ACC112 (cell line): ENCODE results near the gene IL17RA.

ENCODE experiments used
- H2AFZ ChIP-seq: fragments of 200-600 bp; sonication (generic); one replicate; pipeline ENCODE4 v1.6.0; 2017; ENCODE audit warnings: antibody characterized with exemption, low read length; ENCODE audit not compliant: unreplicated experiment
- H3K27ac ChIP-seq: fragments of 200-600 bp; sonication (generic); 2 replicates; pipeline ENCODE4 v1.5.1; 2014; ENCODE audit warnings: low read depth, mild to moderate bottlenecking, antibody characterized with exemption, low read length, moderate library complexity
- H3K27me3 ChIP-seq: fragments of 200-600 bp; sonication (generic); 2 replicates; pipeline ENCODE4 v1.6.1; 2014; ENCODE audit warnings: mild to moderate bottlenecking, antibody characterized with exemption, low read length, moderate library complexity, mixed read lengths; ENCODE audit not compliant: insufficient read depth
- H3K36me3 ChIP-seq: fragments of 200-600 bp; sonication (generic); 2 replicates; pipeline ENCODE4 v1.6.1; 2016; ENCODE audit warnings: mild to moderate bottlenecking, antibody characterized with exemption, low read length, moderate library complexity, mixed read lengths; ENCODE audit not compliant: insufficient read depth
- H3K4me1 ChIP-seq: fragments of 200-600 bp; sonication (generic); one replicate; pipeline ENCODE4 v1.6.1; 2016; ENCODE audit warnings: low read length, mixed read lengths; ENCODE audit not compliant: insufficient read depth, unreplicated experiment, control insufficient read depth
- H3K4me3 ChIP-seq: fragments of 200-600 bp; sonication (generic); 2 replicates; pipeline ENCODE4 v1.5.1; 2014; ENCODE audit warnings: mild to moderate bottlenecking, low read depth, low read length
- H3K79me2 ChIP-seq: fragments of 200-600 bp; sonication (generic); one replicate; pipeline ENCODE4 v1.6.0; 2016; ENCODE audit warnings: low read length; ENCODE audit not compliant: control insufficient read depth, unreplicated experiment, insufficient read depth

IL17RA gene

DNA sequence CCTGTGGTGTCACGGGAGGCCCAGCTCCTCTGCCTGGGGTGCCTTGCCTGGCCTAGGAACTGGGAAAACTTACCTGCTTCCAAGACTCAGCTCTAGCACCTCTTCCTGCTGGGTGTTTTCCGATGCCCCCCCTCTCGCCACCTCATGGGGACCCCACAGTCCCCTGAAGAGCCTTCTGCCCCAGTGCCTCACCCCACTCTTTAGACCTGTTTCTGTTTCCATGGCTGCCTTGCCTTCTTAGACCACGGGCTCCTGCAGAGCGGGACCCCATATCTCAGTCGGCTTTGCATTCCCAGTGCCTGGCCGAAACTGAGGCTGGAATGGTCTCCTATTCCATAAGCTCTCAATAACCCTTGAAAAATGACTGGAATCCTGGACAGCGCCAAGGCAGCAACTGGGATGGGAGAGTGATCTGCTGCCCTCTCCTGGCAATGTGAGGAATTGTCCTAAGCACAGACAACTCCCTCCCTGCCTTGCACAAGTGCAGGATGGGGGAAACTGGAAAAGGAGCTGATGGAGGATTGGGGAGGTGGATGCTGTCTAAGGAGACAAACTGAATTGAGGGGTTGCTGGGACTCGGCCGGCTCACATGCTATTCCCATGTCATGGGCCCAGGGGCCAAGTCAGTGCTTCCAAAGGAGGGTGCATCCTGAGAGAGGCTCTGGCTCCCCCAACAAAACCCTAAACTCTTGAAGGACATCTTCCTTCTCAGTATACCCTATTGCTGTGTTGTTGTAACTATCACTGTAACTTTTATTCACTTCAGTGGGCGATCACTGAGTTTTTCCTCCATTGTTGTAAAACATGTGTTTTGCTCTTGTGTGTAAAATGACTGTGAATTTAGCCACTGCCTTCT lies 26.6 kb upstream of the IL17RA start:
- H3K4me1 ChIP-seq: no peaks in the 10 kb centered on the region
- no peak overlapping the region for H3K27ac ChIP-seq
- H3K36me3 ChIP-seq: no peaks in the 10 kb centered on the region
- no peaks in the 10 kb centered on the region for H3K27me3 ChIP-seq
- no peaks in the 10 kb centered on the region for H3K79me2 ChIP-seq
- H3K4me3 ChIP-seq: no peak overlapping the region
- H2AFZ ChIP-seq: no peak overlapping the region

DNA sequence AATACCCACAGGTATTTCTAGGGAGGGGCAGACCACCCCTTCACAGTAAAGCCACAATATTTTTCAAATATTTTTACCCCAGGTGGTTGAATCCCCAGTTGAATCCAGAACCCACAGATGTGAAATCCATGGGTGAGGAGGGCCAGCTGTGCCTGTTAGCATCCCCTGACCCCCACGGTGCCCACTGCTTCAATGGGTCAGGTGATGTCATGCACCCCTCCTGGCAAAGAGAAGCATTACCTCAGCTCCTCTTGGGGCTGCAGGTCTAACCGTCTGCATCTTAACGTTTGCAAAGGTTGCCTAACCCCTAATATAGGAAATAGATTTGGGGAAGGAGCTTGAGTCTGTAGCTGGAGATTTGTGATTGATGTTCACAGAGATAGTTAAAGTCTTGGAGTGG lies 24.7 kb upstream of the IL17RA start:
- H3K4me1 ChIP-seq: no peaks in the 10 kb centered on the region
- no peaks in the 10 kb centered on the region for H3K27me3 ChIP-seq
- no peaks in the 10 kb centered on the region for H3K79me2 ChIP-seq
- no peak overlapping the region for H3K4me3 ChIP-seq
- no peak overlapping the region for H2AFZ ChIP-seq
- H3K27ac ChIP-seq: no peak overlapping the region
- no peaks in the 10 kb centered on the region for H3K36me3 ChIP-seq

DNA sequence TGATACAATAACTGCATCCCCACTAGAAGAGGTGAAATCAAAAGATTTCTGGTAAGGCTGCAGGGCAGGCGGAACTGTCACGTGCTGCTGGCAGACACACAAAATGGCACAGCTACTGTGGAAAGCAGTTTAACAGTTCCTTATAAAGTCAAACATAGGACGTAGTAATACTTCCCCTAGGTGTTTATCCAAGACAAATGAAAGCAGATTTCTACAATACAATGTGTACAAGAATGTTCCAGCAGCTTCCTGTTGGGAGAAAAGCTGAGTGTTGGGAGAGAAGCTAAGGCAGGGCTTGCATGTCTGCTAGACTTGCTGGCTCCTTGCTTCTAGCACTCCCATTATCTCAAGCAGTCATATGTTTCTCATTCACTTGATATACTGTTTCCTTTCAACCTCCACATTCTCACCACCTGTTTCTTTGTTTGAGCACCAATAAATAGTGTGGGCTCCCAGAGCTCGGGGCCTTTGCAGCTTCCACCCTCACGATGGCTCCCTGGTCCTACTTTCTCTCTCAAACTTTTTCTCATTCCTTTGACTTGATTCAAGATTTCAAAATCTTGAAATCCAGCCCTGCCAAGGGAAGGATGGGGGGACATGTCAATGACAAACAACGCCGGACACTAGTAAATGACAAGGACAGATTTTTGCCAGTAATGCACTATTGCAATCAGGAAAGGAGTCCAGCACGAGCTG lies 21.2 kb upstream of the IL17RA start:
- no peaks in the 10 kb centered on the region for H3K79me2 ChIP-seq
- H3K4me3 ChIP-seq: no peak overlapping the region
- H2AFZ ChIP-seq: no peak overlapping the region
- H3K4me1 ChIP-seq: no peaks in the 10 kb centered on the region
- no peak overlapping the region for H3K27ac ChIP-seq
- no peaks in the 10 kb centered on the region for H3K36me3 ChIP-seq
- no peaks in the 10 kb centered on the region for H3K27me3 ChIP-seq

DNA sequence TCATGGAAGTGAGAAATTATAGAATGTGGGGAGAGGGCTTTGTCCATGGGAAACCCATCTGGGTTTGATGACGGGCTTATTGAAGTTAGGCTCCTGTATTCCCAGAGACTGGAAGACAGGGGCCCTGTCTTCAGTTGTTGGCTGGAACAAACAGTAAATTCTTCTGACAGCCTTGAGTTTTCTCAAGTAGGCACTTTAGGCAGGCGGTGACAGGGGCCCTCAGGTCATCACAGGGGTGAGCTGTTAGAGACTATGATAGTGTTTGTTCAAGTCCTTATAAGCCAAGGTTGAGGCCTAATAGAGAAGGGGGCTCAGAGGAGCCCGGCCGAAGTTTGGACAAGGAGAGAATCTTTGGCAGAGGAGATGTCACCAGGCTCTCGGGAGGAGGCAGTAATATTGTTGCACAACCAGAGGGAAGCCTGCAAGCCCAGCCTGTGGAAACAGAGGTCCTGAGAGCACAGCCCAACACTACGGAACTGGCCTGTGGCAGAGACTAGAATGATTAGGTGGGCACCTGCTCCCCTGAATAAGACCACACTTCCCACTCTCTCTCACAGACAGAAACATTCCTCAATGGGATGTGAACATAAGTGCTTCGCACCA lies 20.2 kb upstream of the IL17RA start:
- Histone ChIP-seq H3K36me3 (no peaks in the 10 kb centered on the region), H3K4me3 (no peak overlapping the region), H3K27me3 (no peaks in the 10 kb centered on the region), H3K4me1 (no peaks in the 10 kb centered on the region), H3K79me2 (no peaks in the 10 kb centered on the region), H3K27ac (no peak overlapping the region), H2AFZ (no peak overlapping the region)

DNA sequence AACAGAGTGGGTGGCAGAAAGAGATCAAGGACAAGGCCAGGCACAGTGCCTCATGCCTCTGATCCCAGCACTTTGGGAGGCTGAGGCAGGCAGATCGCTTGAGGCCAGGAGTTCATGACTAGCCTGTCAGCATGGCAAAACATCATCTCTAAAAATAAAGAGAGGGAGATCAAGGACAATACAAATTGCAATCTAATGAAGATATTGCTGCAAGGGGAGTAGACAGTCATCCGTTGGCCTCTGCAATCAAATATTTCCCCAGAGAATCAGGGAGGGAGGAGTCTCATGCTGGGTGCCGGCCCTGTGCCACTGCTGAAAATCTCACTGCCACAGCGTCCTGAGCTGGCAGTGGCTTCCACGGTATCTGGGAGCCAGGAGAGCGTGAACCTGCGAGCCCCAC lies 19.4 kb upstream of the IL17RA start:
- Histone ChIP-seq H3K27me3 (no peaks in the 10 kb centered on the region), H3K27ac (no peak overlapping the region), H3K4me1 (no peaks in the 10 kb centered on the region), H3K4me3 (no peak overlapping the region), H2AFZ (no peak overlapping the region), H3K36me3 (no peaks in the 10 kb centered on the region), H3K79me2 (no peaks in the 10 kb centered on the region)

GRCh38 chr22:17072877-17073276 lies 11.9 kb upstream of the IL17RA start:
- Histone ChIP-seq H3K27me3 (no peaks in the 10 kb centered on the region), H2AFZ (no peak overlapping the region), H3K4me1 (peaks cover 19% of the 10 kb centered on the region), H3K27ac (no peak overlapping the region), H3K79me2 (no peaks in the 10 kb centered on the region), H3K36me3 (no peaks in the 10 kb centered on the region), H3K4me3 (no peak overlapping the region)

DNA sequence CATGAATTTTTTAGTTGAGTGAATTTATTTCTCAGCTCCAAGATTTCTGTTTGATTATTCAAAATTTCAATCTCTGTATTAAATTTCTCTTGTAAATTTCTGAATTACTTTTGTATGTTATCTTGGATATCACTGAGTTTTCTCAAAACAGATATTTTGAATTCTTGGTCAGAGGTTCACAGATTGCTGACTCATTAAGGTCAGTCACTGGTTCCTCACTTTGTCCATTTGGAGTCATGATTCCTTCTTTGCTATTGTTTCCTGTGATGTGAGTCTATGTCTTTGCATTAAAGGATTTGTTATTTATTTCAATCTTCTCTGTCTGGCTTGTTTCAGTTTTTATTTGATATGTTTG lies 10.2 kb upstream of the IL17RA start:
- Histone ChIP-seq H3K4me1 (peaks cover 19% of the 10 kb centered on the region), H2AFZ (no peak overlapping the region), H3K27ac (peak overlapping the region; percentile 61), H3K79me2 (no peaks in the 10 kb centered on the region), H3K36me3 (no peaks in the 10 kb centered on the region), H3K4me3 (no peak overlapping the region), H3K27me3 (no peaks in the 10 kb centered on the region)

- no peaks in the 10 kb centered on the region for H3K27me3 ChIP-seq
- peaks cover 19% of the 10 kb centered on the region for H3K4me1 ChIP-seq
- H2AFZ ChIP-seq: no peak overlapping the region
- no peak overlapping the region for H3K4me3 ChIP-seq
- no peaks in the 10 kb centered on the region for H3K79me2 ChIP-seq
- H3K36me3 ChIP-seq: no peaks in the 10 kb centered on the region
- H3K27ac ChIP-seq: 0 out of 2 replicates have a peak overlapping the region, but pooled peaks have one; percentile 41
Observed at GRCh38 chr22:17077255-17077654, 7.5 kb upstream of the IL17RA start.

DNA sequence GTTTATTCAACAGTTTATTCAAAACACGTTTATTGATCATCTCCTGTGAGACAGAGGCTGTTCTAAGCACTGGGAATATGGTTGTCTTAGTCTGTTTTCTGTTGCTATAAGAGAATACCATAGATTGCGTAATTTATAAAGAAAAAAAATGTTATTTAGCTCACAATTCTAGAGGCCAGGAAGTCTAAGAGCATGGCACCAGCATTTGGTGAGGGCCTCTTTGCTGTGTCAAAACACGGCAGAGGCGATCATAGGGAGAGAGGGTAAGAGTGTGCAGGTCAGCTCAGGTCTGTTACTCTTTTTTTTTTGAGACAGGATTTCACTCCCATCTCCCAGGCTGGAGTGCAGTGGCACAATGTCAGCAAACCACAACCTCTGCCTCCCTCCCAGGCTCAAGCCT lies 5.2 kb upstream of the IL17RA start:
- peaks cover 17% of the 10 kb centered on the region for H3K4me1 ChIP-seq
- H3K79me2 ChIP-seq: no peaks in the 10 kb centered on the region
- H3K36me3 ChIP-seq: no peaks in the 10 kb centered on the region
- H2AFZ ChIP-seq: no peak overlapping the region
- H3K27ac ChIP-seq: no peak overlapping the region; the same call in 1 of the 2 replicates
- no peak overlapping the region for H3K4me3 ChIP-seq
- H3K27me3 ChIP-seq: no peaks in the 10 kb centered on the region

DNA sequence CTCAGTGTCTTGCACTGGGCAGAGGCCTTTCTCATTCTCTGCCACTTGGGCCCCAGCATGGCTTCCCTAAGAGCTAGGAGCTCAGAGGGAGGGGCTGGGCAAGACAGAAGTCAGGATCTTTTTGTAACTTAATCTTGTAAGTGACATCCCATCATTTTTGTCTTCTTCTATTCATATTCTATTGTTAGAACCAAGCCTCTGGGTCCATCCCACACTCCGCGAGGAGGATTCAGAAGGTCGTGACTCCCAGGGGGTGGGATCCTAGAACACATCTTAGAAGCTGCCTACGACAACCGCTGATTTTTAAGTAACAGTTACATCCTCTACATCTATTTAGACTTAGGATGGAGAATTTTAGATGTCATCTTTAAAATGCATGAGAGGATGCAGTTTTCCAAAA lies 1.5 kb upstream of the IL17RA start:
- H3K27ac ChIP-seq: no peak overlapping the region
- peaks cover 26% of the 10 kb centered on the region for H3K79me2 ChIP-seq
- peaks cover 6% of the 10 kb centered on the region for H3K4me1 ChIP-seq
- no peaks in the 10 kb centered on the region for H3K27me3 ChIP-seq
- H2AFZ ChIP-seq: no peak overlapping the region
- H3K4me3 ChIP-seq: no peak overlapping the region
- H3K36me3 ChIP-seq: no peaks in the 10 kb centered on the region
